HG03060 (cell line): ENCODE data around the gene RPTOR.

Source experiments
- ATAC-seq: cut with Tn5 transposase; IDR thresholded peaks from one replicate; pipeline ENCODE4 v1.9.1; 2021; ENCODE audit warnings: low read depth, moderate number of reproducible peaks; ENCODE audit not compliant: unreplicated experiment

The RPTOR gene

DNA sequence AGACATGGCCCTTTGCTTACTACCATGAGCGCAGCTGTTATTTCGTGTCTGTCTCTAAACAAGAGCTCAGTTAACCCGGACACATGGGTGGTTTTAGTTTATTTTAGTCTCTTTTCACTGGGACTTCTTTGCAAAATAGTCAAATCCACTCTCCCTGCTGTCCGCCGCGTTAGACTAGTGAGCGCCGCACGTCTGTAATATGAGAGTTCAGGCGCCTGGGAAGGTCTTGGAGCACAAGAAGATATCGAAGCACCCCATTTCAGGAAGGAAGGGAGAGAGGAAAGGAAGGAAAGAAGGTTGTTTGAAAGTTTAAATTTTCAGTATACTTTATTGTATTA, 336.0 kb downstream of the RPTOR start:
- no peak for ATAC-seq

DNA sequence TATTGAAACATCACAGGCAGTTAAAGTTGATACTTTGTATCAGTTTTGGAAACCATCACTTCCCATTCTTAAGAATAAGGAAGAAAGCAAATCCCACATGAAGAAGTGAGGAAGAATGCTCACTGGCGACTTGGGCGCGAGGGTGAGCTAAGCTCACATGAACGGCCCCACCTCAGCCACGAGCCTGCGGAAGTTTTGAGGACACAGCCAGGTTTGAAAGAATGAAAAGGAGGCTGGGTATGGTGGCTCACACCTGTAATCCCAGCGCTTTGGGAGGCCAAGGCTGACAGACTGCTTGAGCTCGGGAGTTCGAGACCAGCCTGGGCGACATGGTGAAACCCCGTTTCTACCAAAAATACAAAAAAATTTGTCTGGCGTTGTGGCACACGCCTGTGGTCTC, 336.7 kb downstream of the RPTOR start:
- ATAC-seq: no peak

DNA sequence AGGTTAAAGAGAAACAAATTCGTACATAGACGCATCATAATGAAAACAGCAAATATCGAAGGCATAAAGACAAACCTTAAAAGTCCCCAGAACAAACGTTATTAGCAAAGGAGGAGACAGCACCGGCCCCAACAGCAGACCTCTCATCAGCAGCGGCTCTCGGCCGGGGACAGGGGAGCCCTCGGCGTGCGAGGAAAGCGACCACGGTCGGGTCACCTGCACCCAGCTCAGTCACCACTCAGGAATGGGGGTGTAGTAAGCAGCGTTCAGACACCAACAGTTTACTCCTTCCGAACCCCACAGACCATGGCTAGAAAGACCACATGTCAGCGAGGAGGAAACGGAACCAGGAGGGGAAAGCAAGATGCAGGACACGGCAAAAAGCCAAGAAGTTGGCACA, 337.7 kb downstream of the RPTOR start:
- no peak for ATAC-seq

DNA sequence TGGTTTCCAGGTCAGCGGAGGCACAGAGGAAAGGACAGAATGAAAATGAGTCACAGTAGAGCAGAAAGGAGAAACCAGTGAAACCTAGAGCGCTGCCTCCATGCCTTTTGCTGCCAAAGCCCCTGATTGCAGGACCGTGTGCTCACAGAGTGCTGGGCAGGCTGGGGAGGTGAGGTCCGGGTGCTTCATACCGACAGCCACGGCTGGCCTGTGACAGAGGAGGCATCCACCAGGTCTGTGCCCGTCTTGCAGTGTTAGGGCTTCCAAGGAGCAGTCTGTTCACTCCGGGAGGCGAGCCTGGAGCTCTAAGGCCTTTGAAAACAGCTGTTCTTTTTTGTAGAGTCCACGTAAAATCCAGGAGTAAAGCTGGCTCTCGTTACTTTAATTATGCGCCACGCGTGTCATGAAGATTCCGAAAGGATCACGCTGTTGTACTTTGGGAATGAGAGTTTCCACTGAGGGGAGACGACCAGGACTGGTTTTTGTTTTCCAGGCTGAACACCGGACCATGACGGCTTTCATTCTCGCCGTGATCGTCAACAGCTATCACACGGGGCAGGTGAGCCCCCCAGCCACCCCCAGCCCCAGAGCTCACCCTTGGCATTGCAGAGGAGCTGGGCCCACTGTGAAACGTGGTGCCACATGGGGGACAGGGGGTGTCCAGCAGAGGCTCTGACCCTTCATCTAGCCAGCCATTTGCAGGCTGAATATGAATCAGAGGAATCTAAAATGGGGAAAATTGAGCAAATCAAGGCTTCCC, 338.5 kb downstream of the RPTOR start:
- ATAC-seq: no peak

DNA sequence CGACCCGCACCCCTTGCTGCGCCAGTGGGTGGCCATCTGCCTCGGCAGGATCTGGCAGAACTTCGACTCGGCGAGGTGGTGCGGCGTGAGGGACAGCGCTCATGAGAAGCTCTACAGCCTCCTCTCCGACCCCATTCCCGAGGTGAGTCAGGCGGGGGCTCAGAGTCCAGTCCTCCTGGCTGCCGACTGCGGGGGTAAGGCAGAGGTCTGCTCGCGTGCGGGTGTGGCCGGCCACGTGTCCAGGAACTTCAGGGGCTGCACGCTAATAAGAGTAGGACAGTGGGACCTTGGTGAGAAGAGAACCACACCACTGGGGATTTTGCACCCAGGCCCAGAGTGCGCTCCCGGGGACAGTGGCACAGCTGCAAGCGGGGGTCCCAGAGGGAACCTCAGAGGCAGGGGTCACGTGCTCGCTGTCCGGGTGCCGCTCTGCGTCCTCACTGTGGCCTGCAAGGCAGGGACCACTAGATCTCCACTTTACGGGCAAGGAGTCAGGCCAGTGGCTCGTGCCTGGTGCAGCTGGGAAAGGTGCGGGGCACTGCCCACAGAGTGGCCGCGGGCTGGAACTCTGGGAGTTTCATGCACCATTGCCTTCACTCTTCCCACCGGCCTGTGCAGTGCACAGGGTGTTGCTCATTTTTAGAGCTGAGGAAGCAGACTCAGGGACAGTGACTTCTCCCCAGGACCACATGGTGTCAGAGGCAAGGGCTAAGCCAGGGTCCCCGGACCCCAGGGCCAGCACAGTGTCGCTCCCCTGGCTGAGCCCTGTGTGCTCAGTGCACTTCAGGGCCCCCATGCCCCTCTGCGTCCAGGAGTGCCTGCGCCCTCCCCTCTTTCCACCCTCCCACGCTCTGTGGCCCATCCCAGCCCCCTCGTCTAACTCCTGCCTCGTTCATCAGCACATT, 339.4 kb downstream of the RPTOR start:
- no peak for ATAC-seq

DNA sequence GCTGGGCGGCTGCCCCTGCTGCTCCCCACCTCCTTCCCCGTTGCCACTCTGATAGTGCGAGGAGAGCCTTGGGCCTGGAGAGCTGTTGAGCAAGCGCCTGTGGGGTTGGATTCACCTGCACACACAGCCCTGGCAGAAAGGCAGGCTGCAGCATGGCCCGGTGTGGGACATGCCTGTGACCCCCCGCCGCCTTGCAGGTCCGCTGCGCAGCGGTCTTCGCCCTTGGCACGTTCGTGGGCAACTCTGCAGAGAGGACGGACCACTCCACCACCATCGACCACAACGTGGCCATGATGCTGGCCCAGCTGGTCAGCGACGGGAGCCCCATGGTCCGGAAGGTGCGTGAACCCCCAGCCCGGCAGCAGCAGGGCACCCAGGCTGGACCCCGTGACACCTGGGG, 340.2 kb downstream of the RPTOR start:
- no peak for ATAC-seq

DNA sequence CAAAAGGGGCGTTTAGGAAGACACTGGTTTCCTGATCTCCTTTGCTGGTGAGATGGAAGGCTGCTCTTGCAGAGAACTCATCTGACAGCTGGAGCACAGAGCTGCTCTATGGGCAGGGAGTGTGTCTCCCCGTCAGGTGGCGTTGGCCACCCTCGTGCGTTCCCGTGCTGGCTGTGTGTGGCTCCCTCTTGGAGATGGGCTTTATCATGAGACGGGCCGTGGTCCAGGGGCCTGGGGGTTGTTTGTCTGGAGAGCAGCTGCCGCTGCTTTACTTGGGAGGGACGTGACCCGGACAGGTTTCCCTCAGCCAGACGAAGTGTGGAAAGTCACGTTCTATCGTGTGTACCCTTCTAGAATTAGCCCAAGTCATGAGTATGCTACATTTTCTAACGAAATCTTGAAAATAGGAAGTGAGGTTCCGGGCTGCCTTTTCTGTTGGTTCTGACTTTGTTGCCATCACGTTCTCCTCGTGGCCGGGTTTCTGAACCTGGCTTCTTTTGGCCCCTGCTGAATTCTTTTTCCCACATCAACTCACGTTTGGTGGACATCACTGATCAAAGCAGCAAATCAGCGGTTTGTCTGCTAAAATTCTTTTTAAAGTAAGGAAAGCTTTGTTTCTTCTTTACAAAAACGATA, 341.4 kb downstream of the RPTOR start:
- ATAC-seq: no peak

DNA sequence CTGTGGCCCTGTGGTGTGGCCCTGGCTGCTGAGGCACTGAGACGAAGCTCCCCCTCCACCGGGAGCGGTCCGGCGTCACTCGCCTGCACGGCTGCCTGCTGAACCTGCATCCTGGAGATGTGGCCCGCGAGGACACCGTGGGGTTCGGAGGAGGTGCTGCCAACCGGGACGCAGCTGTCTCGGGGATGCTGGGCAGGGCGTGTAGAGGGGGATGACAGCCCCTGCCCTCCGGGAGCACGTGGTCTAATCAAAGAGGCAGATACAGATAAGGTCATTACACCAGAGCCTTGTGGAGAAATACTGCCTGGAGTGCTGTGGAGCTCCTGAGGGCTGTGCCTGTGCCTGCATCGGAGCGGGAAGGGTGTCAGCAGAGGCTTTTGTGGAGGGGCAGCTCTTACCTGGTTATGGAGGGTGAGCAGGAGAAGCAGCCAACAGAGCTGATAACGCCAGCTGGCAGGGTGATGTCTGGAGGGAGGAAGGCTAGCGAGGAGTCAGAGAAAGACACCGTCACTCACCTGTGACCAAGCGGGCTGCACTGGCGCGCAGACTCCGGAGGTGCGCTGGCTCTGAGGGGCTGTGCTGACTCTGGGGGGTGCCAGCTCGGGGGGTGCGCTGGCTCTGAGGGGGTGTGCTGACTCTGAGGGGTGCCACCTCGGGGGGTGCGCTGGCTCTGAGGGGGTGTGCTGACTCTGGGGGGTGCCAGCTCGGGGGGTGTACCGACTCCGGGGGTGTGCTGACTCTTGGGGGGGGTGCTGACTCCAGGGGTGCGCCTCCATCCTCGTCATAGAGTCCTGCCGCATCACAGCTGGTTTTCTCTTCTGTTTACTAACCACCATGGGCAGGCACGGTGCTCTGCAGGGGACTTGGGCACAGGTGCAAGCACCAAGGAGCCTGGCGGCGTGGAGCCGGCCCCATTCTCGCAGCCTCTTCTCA, 342.3 kb downstream of the RPTOR start:
- no peak for ATAC-seq

DNA sequence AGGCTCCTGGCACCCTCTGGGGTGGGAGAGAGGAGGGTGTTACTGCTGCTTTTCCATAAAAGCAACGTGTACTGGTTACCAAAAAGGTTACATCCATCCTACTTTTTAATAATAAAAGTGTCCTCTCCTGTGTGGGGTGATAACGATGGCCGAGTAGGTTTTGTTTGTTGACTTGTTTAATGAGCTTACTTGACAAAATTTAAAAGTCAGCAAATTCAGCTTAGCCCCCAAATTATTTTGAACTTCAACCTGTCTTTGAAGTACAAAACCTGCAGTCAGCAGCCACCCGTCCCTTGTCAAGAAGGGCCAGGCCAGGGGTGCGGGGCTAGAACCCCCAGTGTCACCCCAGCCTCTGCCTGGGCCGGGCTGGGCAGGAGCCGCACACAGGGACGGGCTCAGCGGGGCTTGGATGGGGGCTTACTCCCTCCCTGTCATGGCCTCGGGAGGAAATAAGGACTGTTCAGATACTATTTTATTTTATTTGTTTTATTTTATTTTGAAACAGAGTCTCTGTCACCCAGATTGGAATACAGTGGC, 343.1 kb downstream of the RPTOR start:
- ATAC-seq: no peak

DNA sequence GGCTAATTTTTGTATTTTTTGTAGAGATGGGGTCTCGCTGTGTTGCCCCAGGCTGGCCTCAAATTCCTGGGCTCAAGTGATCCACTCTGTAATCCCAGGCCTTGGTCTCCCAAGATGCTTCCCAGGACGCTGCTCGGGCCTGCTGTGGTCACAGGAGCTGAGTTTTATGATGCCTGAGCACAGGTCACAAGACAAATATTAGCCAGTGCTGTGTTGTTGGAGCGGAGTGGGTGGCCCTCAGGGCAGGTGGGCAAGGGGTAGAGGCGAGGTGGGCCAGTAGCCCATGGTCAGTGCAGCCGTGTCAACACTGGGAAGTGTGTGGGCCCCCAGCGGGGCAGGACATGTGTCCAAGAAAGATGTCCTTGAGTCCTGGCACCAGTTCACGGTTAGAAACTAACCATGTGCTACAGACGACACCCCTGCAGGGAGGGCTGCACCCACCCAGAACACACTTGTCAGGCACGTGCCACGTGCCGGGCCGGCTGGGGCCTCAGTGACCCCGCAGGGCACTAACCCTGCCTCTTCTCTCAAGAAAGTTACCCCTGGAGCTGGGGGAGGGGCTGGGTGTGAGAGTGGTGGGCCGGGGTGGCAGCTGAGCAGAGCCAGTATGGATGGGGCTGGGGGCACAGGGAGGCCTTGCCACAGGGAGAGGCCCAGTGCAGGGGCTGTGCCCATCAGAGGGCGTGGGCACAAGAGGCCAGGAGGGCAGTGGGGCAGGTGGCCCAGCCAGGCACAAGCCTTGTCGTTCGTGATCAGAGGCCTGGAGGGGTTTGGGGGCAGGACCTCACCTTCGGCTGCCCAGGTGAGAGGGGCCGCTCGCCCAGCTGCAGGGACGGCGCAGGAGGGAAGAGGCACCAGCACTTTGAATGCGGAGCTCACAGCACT, 343.9 kb downstream of the RPTOR start:
- no peak for ATAC-seq

DNA sequence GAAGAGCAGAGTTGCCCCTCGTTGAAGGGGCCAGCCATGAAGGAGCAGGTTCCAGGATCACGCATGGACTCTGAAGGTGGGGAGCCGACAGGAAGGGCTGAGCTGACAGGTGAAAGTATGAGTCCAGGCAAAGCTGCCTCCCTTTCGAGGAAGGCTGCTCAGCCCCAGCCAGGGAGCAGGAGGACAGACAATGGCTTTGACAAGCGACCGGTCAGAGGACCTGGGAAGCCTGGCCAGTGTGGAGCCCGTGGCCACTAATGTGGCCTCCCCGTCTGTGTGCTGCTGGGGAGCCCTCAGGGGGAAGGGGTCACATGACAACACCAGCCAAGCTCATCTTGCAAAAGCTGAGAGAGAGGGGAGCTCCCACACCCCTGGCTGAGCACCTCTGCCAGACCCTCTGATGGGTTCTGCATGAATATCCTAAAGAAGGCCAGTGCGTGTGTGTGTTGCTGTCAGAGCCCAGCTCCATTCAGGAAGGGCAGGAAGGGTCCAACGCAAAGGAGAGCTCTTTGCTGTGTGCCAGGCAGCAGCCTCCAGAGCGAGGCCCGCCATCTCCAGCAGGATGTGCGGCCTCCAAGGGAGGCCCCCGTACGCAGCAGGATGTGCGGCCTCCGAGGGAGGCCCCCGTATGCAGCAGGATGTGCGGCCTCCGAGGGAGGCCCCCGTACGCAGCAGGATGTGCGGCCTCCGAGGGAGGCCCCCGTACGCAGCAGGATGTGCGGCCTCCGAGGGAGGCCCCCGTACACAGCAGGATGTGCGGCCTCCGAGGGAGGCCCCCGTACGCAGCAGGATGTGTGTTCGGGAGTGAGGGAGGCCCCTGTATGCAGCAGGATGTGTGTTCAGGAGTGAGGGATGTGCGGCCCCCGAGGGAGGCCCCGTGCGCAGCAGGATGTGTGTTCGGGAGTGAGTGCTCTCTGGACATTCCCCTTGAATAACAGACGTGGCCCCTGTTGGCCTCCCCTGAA, 344.9 kb downstream of the RPTOR start:
- no peak for ATAC-seq

DNA sequence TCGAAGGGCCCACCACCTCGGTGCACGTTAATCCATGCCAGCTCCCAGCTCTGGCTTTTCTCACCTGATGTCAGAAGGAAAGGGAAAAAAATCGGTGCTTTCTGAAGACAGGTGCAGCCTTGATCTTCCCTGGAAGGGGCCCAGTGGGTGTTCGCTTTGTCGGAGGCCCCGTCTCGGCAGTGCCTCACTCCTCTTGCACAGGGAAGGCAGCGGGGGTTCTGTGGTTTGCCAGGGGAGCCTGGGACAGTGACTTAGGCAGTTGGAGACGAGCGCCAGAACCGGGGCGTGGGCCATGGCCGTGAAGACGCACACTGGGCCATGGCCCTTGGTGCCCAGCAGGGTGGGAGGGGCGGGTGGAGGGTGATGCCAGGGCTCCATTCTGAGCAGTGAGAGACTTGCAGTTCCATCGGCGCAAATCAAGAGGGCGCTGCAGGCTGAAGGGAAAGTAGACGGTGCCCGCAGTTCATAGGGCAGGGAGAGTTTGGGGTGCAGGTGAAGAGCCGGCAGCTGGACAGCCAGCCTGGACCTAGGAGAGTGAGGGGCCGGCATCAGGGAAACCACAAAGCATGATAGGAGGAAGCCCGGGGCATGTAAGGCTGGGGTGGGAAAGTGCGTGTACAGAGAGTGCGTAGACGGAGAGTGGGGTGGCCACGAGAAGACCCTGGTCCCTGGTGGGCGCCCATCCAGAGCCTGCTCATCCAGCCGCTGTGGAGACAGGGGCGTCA, 345.7 kb downstream of the RPTOR start:
- no peak for ATAC-seq

DNA sequence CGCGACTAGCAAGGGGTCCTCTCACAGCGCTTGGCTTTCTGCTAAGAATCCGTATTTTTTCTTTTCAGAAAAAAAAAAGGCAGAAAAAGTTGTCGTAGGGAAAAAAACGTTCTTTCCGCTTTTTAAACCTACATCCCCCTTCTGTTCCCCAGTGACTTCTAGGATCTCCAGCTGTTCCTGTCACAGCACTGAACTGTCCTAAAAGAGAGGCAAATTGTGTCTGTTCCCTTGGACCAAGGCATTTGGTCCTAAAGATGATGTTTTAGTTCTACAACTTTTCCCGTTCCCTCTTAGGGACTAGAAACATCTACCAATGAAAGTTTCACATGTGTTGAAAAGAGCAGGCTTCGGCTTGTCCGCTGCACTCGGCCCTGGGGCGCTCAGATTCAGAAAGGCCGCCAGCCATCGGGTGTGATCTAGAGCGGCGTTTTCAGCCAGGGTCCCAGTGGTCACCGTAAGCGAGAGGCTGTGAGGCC, 346.3 kb downstream of the RPTOR start:
- no peak for ATAC-seq

DNA sequence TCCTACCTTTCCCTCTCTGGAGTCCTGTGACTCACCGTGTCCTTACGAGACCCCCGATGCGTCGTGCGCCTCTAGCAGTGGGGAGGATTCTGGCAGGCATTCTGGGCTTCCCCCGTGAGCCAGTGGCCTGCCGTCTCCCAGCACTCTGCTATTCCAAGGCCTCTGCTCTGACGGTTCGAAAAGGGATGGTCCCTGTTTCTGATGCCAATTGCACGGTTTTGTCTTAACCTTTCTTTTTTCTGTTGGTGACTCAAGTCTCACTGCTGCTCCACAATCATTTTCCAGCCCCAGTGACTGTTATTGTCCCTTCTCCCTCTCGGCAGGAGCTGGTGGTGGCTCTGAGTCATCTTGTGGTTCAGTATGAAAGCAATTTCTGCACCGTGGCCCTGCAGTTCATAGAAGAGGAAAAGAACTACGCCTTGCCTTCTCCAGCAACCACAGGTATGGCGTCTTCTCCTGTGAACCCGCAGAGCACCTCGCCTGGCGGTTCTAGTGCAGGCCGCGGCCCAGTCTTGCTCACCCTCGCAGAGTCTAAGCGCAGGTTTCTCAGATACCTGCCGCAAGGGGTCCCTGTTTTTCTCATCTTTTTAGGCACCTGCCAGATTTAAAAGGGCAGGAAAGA, 346.9 kb downstream of the RPTOR start:
- ATAC-seq: peak; percentile 30

DNA sequence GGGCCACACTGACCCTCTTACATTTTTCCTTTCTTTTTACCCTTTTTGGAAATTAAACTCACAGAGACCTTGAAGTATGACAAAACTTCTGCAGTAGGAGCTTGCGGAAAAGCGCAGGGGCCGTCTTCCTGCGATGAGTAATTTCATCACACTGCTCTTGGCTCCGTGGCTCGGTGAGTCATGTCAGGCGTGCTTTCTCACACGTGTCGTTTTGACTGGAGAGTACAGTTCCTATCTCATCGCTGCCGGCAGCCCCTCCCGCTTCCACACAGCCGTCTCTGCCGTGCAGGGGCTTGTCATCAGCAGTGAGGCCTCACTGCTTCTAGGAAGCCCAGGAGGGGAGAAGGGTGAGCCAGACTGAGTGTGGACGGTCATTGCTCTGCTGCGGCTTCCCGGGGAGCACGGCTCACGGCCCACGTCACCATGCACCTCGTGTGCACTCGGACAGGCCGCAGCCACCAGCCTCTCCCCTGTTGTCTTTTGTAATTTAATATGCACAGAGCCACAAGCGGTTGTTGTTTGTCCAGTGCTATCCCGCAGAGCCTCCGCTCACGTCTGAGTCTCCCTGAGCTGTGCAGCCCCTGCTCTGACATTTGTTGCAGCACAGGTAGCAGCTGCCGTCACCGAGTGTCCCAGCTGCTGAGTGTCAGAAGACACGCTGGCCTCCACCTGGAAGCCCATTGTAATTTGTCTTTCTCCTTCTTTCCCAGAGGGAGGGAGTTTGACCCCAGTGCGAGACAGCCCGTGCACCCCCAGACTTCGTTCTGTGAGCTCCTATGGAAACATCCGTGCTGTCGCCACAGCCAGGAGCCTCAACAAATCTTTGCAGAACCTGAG, 347.6 kb downstream of the RPTOR start:
- peak; percentile 56 for ATAC-seq
